ENCODE results near the gene TMEM121.
"Not testable (repeated sequence)": the region's sequence is repeated elsewhere in the genome, so short reads cannot be mapped to it uniquely, and the experiment has no call there.

The TMEM121 gene

DNA sequence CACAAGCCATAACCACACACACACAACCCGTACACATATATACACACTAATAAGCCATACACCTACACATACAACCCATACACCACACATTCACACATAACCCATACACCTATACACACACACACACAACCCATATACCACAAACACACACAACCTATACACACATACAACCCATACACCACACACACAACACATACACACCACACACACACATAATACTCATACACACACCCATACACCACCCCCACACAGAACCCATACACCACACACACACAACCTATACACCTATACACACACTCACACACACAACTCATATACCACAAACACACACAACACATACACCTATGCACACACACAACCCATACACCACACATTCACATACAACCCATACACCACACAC is 44.1 kb downstream of the TMEM121 start:
- DNase-seq (ENCODE audit: low spot score), result no peak

DNA sequence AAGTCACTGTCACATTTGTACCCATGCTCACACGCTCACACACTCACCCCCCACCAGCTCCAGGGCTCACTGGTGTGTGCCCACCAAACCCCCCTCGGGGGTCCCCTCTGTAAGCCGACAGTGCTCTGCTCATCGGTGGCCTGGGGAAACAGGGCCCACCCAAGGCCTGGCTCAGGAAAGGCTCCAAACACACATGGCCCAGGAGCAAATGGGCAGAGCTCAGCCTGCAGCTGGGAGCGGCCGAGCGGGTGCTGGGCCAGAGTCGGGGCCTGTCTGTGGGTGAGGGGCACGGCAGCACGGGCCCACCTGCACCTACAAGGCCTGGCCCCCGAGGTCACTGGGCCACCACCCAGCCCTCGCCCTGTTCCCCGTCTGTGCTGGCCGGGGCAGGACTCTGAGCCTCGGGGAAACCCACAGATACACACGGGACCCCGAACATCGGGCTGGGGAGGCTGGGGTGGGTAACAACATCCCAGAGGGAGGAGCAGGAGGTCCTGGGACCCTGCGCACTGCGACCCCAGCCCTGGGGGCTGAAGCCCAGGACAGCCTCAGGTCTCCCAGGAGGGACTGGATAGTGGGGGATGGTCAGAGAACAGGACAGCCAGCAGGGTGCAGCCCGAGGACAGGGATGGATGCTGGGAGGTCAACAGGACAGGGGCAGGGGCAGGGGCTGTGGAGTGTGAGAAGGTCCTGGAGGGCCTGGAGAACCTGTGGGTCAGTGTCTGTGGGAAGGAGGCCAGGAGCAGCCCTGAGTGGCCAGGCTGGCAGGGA is 45.0 kb downstream of the TMEM121 start:
- not testable (repeated sequence) for DNase-seq (ENCODE audit: low spot score)

DNA sequence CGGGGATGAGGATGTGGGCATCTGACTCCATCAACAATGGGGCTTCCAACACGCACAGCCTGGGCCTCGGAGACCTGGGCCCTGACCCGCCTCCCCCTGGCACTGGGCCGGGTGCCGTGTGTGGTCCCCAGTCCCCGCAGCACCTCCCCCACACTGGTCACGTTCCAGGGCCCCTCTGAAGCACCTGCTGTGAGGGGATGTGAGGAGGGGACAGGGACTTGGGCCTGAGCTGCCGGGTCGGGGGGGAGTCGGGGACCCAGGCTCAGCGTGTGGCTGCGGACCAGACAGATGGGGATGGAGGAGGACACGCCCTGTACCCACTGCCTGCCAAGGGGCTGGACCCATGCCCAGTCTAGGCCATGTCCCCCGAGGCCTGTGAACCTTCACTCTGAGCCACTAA is 45.7 kb downstream of the TMEM121 start:
- DNase-seq (ENCODE audit: low spot score), result not testable (repeated sequence)

DNA sequence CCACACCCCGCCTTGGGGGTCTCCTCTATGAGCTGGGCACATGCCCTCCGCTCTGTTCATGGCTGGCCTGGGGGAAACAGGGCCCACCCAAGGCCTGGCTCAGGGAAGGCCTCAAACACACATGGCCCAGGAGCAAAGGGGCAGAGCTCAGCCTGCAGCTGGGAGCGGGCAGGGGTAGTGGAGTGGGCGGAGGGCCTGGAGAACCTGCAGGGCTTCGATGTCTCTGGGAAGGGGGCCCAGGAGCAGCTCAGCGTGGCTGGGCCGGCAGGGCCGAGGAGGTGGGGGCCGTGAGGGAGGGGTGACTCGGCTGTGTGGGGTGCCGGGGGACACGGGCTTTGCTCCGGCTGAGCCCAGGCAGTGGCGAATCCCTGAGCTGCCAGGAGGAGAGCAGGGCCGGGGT is 47.5 kb downstream of the TMEM121 start:
- DNase-seq (ENCODE audit: low spot score), result not testable (repeated sequence)

DNA sequence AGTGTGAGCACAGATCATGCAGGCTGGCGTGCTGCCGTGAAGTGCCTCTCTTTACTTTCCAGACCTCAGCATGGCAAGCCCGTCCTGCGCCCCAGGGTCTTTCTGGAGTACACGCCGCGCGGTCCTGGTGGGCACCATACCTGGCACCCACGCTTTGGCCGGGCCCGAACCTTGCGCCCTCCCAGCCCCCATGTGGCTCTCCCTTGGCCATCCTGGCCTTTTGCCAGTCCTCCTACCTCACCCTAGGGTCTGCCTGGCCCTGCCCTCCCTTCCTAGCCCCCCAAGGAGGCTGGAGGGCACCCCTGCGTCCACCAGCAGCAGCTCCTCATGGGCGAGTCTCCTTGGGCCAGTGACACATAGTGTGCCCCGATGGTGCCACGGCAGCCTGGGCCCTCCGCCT is 48.0 kb downstream of the TMEM121 start:
- not testable (repeated sequence) for DNase-seq (ENCODE audit: low spot score)

DNA sequence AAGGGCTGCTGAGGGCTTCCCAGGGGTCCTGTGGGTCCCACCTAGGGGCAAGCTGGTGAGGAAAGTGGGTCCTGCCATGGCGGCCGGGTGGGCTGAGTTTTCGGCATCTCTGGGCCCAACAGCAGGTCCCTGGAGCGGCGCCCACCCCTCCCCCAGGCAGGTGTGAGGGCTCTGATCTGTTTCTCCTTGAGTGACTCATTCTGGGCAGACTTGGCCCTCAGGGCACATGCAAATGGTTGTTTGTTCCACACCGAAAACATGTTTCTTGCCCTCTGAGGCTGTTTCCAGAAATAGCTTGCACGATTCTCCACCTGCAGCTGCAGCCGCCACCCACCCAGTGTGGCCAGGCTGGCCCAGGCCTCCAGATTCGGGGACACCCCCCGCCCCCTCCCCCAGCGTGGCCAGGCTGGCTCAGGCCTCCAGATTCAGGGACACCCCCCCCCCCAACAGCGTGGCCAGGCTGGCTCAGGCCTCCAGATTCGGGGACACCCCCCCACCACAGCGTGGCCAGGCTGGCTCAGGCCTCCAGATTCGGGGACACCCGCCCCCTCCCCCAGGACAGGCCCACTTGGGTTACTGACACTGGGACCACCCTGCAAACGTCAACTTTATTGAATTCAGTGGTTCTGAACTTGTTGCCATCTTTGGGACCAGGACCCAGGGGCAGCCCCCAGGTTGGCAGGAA is 48.8 kb downstream of the TMEM121 start:
- not testable (repeated sequence) for DNase-seq (ENCODE audit: low spot score)

DNA sequence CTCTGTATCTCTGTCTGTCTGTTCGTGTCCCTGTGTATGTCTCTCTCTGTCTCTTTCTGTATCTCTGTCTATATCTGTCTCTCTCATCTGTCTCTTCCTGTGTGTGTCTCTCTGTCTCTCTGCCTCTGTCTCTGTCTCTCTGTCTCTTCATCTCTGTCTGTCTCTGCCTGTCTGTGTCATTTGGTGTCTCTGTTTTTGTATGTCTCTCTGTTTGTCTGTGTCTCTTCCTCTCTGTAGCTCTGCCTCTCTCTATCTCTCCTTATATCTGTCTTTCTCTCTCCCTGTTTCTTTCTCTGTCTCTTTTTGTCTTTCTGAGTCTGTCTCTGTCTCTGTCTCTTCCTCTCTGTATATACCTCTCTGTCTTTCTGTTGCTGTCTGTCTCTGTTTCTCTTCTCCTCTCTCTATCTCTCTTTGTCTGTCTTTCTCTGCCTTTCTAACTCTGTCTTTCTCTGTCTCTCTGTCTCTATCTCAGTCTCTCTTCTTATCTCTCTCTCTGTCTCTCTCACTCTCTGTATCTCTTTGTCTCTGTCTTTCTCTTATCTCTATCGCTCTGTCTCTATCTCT is 50.2 kb downstream of the TMEM121 start:
- no peak for DNase-seq (ENCODE audit: low spot score)

DNA sequence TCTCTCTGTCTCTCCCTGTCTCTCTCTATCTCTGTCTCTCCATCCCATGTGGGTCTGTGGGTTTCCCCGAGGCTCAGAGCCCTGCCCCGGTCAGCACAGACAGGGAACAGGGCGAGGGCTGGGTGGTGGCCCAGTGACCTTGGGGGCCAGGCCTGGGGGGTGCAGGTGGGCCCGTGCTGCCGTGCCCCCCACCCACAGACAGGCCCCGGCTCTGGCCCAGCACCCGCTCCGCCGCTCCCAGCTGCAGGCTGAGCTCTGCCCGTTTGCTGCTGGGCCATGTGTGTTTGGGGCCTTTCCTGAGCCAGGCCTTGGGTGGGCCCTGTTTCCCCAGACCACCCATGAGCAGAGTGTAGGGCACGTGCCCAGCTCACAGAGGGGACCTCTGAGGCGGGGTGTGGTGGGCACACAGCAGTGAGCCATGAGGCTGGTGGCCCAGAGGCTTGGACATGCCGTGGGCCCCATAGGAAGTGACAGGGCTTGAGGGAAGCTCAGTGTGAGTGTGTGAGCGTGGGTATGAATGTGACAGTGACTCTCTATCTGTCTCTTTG is 51.0 kb downstream of the TMEM121 start:
- no peak for DNase-seq (ENCODE audit: low spot score)

DNA sequence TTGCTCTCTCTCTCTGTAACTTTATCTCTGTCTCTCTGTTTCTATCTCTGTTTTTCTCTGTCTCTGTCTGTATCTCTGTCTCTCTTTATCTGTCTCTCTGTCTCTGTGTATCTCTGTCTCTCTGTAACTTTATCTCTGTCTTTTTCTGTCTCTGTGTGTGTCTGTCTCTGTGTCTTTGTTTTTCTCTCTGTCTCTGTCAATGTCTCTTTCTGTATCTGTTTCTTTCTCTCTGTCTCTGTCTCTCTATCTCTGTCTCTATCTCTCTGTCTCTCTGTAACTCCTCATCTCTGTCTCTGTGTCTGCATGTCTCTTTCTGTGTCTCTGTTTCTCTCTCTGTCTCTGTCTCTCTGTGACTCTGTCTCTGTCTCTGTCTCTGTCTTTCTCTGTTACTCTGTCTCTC is 51.7 kb downstream of the TMEM121 start:
- DNase-seq (ENCODE audit: low spot score), result no peak

DNA sequence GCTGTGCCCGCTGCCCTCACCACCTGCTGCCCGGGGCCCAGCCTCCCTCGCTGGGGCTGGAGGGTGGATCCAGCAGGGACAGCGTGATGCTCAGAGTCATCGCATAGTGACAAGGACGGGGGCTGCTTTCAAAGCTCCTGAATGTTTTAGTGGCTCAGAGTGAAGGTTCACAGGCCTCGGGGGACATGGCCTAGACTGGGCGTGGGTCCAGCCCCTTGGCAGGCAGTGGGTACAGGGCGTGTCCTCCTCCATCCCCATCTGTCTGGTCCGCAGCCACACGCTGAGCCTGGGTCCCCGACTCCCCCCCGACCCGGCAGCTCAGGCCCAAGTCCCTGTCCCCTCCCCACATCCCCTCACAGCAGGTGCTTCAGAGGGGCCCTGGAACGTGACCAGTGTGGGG is 52.8 kb downstream of the TMEM121 start:
- DNase-seq (ENCODE audit: low spot score), result not testable (repeated sequence)

All from RKO (cell line).